Effector memory CD4-positive, alpha-beta T cell (primary cell): ENCODE results near the gene MYLK4.

Source experiments
- DNase-seq, 3 donors: peaks; one replicate each; pipeline ENCODE4 v3.0.0-alpha.2; 2020
- H3K27ac ChIP-seq: 2 replicates; pipeline ENCODE4 v1.7.0; 2013; ENCODE audit warnings: mild to moderate bottlenecking, low read length, moderate library complexity; ENCODE audit not compliant: insufficient read depth, poor library complexity, severe bottlenecking
- H3K27me3 ChIP-seq: replicated peaks from 2 replicates; pipeline ENCODE4 v1.7.0; 2013; ENCODE audit warnings: mild to moderate bottlenecking, low read length; ENCODE audit not compliant: insufficient read depth, control insufficient read depth, poor library complexity, severe bottlenecking
- H3K36me3 ChIP-seq: 2 replicates; pipeline ENCODE4 v1.7.0; 2013; ENCODE audit warnings: mild to moderate bottlenecking, low read length, moderate library complexity; ENCODE audit not compliant: control insufficient read depth, insufficient read depth
- H3K4me1 ChIP-seq: 2 replicates; pipeline ENCODE4 v1.7.0; 2013; ENCODE audit warnings: low read length, mild to moderate bottlenecking; ENCODE audit not compliant: control insufficient read depth, insufficient read depth, poor library complexity, severe bottlenecking
- H3K4me3 ChIP-seq: 2 replicates; pipeline ENCODE4 v1.7.0; 2013; ENCODE audit warnings: low read length, low read depth, mild to moderate bottlenecking; ENCODE audit not compliant: insufficient read depth, poor library complexity, severe bottlenecking
- H3K9me3 ChIP-seq: 2 replicates; pipeline ENCODE4 v1.7.0; 2013; ENCODE audit warnings: mild to moderate bottlenecking, low read length, moderate library complexity; ENCODE audit not compliant: control insufficient read depth

MYLK4 gene

DNA sequence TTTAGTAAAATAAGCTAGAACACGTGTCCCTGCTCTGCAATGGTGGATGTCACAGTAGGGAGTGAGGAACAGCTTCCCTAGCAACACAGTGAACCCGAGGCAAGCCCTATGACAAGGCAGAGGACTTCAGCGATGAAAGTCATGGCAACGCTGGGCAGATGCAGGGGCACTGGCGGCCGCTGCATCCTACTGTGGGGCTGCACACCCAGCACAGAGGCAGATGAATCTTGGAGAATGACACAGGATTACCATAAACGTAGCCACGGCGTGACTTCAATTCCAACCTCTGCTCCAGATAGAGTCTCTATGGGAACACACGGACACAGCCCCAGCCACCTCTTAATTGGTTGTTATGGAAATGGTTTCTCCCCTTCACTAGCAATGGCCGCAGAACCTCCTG is 64.2 kb downstream of the MYLK4 start:
- H3K4me1 ChIP-seq, result no peaks in the 10 kb centered on the region
- H3K4me3 ChIP-seq, result no peak overlapping the region
- no peaks in the 10 kb centered on the region for H3K9me3 ChIP-seq
- no peaks in the 10 kb centered on the region for H3K36me3 ChIP-seq
- no peak for DNase-seq
- no peaks in the 10 kb centered on the region for H3K27me3 ChIP-seq
- no peak overlapping the region for H3K27ac ChIP-seq

DNA sequence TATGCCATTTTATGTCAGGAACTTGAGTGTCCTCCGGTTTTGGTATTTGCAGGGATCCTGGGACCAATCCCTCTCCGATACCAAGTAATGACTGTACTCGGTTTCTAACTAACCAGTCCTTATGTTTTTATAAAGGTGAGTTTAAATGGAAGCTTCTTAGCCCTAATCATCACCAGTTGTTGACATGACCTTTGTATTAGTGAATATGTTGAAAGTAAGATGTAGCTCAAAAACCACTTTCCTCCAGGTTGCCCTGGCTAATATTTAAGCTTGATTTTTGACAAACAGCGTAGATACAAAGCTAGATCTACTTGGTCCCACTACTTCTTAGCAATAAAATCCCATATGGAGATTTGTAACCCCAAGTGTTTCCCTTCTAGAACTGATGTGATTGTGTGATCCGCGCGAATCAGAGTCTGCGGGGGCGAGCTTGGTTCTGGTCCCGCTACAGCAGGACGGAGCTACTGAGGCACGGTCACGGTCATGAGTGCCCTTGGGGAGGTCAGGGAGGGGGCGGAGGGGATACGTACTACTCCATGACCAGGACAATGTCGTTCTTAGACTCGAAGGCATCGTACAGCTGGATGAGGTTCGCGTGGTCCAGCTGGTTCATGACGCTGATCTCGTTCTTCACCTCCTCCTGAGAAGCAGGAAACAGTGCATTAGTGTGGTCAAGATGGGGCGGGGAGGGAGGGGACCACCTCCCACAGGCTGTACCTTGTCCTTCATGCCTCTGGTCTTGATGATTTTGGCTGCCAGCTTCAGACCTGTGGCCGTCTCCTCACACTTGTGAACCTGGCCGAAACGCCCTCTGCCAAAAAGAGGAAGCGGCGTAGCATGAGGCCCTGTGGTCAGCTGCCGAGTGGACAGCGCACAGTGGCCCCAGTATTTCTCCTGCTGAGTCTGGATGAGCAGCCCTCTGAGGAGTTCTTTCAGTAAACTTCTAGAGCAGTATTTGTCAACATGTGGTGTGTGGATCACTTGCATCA is 65.7 kb downstream of the MYLK4 start:
- no peaks in the 10 kb centered on the region for H3K4me1 ChIP-seq
- no peaks in the 10 kb centered on the region for H3K36me3 ChIP-seq
- H3K9me3 ChIP-seq, result no peaks in the 10 kb centered on the region
- H3K27ac ChIP-seq, result no peak overlapping the region
- H3K27me3 ChIP-seq, result no peaks in the 10 kb centered on the region
- H3K4me3 ChIP-seq, result no peak overlapping the region
- no peak for DNase-seq

DNA sequence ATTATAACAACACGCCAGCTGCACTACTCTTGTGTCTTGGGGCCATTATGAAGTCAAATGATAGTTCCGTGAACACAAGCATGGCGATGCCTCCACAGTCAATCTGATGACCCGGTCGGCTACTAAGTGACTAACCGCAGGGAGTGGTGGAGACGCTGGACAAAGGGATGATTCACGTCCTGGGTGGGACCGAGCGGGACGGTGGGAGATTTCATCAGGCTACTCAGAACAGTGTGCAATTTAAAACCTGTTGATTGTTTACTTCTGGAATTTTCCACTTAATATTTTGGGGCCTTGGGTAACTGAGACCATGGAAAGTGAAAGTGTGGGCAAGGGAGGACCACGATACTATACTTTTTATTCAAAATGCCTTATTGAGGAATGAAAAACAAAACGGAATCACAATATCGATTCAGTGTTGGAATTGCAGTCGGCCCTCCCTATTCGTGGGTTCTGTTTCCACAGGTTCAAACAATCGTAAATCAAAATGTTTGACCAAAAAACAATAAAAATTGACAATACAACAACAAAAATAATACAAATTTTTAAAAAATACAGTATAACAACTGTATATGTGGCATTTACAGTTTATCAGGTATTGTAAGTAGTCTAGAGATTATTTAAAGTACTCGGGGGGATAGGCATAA is 66.5 kb downstream of the MYLK4 start:
- H3K9me3 ChIP-seq, result no peaks in the 10 kb centered on the region
- no peak overlapping the region for H3K4me3 ChIP-seq
- no peaks in the 10 kb centered on the region for H3K27me3 ChIP-seq
- H3K27ac ChIP-seq, result no peak overlapping the region
- no peaks in the 10 kb centered on the region for H3K36me3 ChIP-seq
- no peak for DNase-seq
- no peaks in the 10 kb centered on the region for H3K4me1 ChIP-seq

DNA sequence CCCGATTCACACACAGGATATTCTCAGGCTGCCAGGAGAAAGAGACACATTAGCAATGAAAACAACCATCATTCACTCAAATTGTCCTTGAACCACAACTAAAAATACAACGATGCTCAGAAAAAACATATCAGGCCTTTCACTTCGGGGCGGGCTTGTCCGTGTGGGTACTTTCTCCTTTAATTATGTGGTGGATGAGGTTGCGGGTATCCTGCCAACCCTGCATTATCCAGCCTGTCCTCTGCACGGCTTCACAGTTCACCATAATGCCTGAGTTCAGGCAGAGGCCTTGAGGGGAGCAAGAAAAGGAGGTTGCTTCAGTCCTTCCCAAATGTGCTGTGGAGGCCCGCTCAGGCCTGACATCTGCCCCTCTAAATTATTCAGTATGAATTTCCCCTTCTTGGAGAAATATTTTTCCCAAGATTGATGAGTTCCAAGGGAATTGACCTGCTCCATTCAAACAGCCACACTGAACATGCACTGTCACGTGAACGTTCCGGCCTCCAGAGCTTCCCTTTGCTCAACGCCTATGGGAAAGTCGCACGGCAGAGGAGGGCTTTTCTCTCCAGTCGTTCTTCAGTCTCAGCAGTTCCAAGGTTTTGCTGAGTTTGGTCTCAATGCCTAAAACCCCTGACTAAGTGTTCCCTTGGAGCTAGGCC is 70.3 kb downstream of the MYLK4 start:
- Histone ChIP-seq H3K27me3 (no peaks in the 10 kb centered on the region), H3K9me3 (no peaks in the 10 kb centered on the region), H3K4me1 (no peaks in the 10 kb centered on the region), H3K27ac (no peak overlapping the region), H3K36me3 (no peaks in the 10 kb centered on the region), H3K4me3 (no peak overlapping the region)
- DNase-seq, result no peak

DNA sequence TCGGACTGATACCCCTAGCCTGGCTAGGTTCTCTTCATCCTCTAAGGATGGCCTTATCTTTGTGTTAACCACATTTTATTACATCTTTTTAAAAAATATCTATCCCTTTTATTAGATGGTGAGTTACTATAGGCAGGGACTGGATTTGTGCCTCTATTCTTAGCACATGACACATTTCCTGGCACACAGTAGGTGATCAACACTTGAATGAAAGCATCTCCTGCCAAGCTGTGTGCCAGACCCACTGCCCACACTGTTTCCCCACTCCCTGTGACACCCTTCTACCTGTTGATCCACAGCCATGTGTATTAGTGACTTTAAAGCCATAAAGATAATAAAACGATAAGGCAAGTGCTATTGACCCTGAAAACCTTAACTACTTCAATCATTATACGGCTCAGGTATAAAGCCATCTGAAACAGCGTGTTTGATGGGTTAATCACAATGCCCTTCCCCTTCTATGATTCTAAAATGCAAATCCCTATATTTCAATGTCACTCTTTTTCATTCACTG is 73.6 kb downstream of the MYLK4 start:
- H3K36me3 ChIP-seq, result no peaks in the 10 kb centered on the region
- no peak overlapping the region for H3K27ac ChIP-seq
- no peaks in the 10 kb centered on the region for H3K27me3 ChIP-seq
- H3K4me1 ChIP-seq, result no peaks in the 10 kb centered on the region
- DNase-seq, result no peak
- H3K9me3 ChIP-seq, result no peaks in the 10 kb centered on the region
- no peak overlapping the region for H3K4me3 ChIP-seq

DNA sequence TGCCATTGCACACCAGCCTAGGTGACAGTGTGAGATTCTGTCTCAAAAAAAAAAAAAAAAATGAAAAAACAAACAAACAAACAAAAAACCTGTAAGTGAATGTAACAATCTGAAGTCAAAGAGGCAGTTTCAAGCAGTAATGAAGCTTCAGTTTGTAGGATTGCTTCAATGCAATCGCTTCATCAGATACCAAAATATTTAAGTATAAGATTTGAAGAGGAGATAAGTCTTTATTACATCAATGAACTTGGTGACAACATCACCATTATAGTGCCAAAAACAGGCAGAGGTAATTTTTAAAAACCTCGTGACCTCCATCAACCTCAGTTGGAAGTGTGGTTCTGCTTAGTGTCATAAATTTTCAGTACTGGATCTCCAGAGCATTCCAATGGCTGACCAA is 74.7 kb downstream of the MYLK4 start:
- no peaks in the 10 kb centered on the region for H3K27me3 ChIP-seq
- no peak overlapping the region for H3K4me3 ChIP-seq
- H3K9me3 ChIP-seq, result no peaks in the 10 kb centered on the region
- no peak for DNase-seq
- H3K27ac ChIP-seq, result no peak overlapping the region
- no peaks in the 10 kb centered on the region for H3K36me3 ChIP-seq
- H3K4me1 ChIP-seq, result no peaks in the 10 kb centered on the region

DNA sequence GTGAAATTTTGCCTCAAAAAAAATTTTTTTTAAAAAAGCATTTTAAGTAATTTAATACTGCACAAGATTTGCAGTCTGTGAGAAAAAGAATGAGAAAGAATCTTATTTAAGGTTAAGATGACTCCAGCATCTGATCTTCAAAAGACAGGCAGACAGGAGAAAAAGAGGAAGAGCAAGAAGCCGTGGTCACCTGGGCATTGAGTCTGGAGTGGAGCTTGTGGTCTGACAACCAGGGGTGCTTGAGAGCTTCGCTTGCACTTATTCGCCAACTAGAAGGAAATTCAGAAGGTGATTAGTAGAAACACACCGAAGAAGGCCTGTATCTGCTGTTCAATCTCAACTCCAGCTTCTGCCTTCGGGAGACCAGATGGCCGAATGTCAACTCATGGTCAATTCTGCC is 75.9 kb downstream of the MYLK4 start:
- no peaks in the 10 kb centered on the region for H3K4me1 ChIP-seq
- H3K4me3 ChIP-seq, result no peak overlapping the region
- no peaks in the 10 kb centered on the region for H3K36me3 ChIP-seq
- H3K9me3 ChIP-seq, result no peaks in the 10 kb centered on the region
- no peak overlapping the region for H3K27ac ChIP-seq
- DNase-seq, result no peak
- H3K27me3 ChIP-seq, result no peaks in the 10 kb centered on the region

DNA sequence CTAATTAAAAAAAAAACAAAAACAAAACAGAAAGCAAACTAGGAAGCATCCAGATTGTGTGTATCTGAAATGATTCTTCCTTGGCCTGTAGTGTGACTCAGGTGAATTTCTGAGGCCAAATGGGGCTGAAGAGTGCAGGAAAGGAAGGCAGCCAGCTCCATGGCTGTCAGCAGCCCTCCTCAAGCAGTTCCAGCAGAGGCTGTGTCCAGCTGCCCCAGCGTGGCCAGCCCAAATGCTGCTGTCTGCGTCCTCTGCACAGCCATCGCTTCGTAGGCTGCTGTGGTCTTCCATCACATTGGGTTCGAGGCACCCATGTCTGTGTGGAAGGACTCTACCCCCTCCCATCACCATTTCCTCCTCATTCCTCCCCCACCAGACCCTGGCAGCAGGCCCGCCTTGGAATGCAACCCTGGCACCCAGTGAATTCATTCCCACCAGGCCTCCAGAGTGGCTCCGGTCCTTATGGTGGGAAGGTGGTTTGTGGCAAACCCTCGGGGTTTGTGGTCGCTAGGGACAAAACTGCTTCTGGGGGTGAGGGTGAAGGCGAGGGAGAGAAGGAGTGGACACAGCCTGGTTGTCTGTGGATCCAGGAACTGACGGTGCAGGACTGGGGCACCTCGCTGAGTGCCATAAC is 81.5 kb downstream of the MYLK4 start:
- no peaks in the 10 kb centered on the region for H3K27me3 ChIP-seq
- no peaks in the 10 kb centered on the region for H3K4me1 ChIP-seq
- no peaks in the 10 kb centered on the region for H3K36me3 ChIP-seq
- H3K27ac ChIP-seq, result no peak overlapping the region
- no peak for DNase-seq
- no peak overlapping the region for H3K4me3 ChIP-seq
- no peaks in the 10 kb centered on the region for H3K9me3 ChIP-seq

DNA sequence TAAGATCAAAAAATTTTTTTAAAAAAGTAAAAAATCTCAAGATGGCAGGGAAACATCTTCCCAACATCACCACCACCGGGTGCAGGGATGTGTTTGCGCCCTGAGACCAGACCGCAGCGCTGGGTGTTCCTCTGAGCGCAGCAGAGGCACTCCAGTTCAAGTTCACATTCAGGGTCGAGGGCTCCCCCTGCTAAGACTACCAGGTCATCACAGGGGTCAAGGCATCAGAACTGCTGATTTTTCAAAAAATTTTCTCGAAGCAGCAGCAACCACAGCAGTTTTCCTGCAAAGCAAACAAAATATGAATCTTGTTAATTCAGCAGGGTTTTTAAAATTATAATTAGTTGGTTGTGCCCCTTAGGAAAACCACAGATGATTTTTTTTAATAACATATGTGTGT is 83.1 kb downstream of the MYLK4 start:
- no peak for DNase-seq
- H3K27ac ChIP-seq, result no peak overlapping the region
- H3K4me3 ChIP-seq, result no peak overlapping the region
- H3K27me3 ChIP-seq, result no peaks in the 10 kb centered on the region
- H3K36me3 ChIP-seq, result no peaks in the 10 kb centered on the region
- H3K4me1 ChIP-seq, result no peaks in the 10 kb centered on the region
- H3K9me3 ChIP-seq, result no peaks in the 10 kb centered on the region
